BJ (cell line): ENCODE measurements around the gene ENTHD1. TPM values are rescaled to one million over a fixed set of nuclear protein-coding genes. Genes with fewer than 3 reads are reported as not detected.

Source experiments
- CTCF ChIA-PET: fragments of 350-600 bp; formaldehyde crosslinking; extraction: SDS; loops from one replicate; lab custom pipeline; 2021; ENCODE audit warnings: antibody characterized with exemption, inconsistent platforms; lab: Yijun Ruan, JAX
- POLR2A ChIA-PET: fragments of 300-600 bp; sonication (Branson Sonifier 250); formaldehyde crosslinking; extraction: SDS; loops from one replicate; lab custom pipeline; 2021; ENCODE audit warnings: antibody characterized with exemption; lab: Charles Lee
- DNase-seq: peaks from one replicate; pipeline ENCODE4 v3.0.0-alpha.2; 2011; ENCODE audit warnings: low read depth
- H3K27me3 ChIP-seq: 2 replicates; pipeline ENCODE4 v1.6.0; 2011; ENCODE audit warnings: low read length; ENCODE audit not compliant: control insufficient read depth, insufficient read depth
- H3K36me3 ChIP-seq: 2 replicates; pipeline ENCODE4 v1.5.1; 2011; ENCODE audit warnings: low read length; ENCODE audit not compliant: control insufficient read depth, insufficient read depth
- H3K4me3 ChIP-seq: 2 replicates; pipeline ENCODE4 v1.5.1; 2011; ENCODE audit warnings: low read depth, mild to moderate bottlenecking, control low read depth, low read length
- CTCF ChIP-seq: IDR thresholded peaks from 2 replicates; pipeline ENCODE4 v1.5.1; 2011; ENCODE audit warnings: low read depth, mild to moderate bottlenecking, control low read depth, inconsistent platforms, low read length, moderate library complexity; ENCODE audit not compliant: insufficient read depth
- polyA plus RNA-seq: library from polyadenylated mRNA; depleted of rRNA; stranded (reverse); fragments of >200 nt; gene quantifications from 2 replicates; pipeline ENCODE4 v1.2.3, GENCODE V29; 2011

The ENTHD1 gene
- polyA plus RNA-seq, 1 experiment: not detected

- CTCF ChIA-PET: no interaction called here
Observed at GRCh38 chr22:39931251-39931650, 37.7 kb upstream of the ENTHD1 start.

DNA sequence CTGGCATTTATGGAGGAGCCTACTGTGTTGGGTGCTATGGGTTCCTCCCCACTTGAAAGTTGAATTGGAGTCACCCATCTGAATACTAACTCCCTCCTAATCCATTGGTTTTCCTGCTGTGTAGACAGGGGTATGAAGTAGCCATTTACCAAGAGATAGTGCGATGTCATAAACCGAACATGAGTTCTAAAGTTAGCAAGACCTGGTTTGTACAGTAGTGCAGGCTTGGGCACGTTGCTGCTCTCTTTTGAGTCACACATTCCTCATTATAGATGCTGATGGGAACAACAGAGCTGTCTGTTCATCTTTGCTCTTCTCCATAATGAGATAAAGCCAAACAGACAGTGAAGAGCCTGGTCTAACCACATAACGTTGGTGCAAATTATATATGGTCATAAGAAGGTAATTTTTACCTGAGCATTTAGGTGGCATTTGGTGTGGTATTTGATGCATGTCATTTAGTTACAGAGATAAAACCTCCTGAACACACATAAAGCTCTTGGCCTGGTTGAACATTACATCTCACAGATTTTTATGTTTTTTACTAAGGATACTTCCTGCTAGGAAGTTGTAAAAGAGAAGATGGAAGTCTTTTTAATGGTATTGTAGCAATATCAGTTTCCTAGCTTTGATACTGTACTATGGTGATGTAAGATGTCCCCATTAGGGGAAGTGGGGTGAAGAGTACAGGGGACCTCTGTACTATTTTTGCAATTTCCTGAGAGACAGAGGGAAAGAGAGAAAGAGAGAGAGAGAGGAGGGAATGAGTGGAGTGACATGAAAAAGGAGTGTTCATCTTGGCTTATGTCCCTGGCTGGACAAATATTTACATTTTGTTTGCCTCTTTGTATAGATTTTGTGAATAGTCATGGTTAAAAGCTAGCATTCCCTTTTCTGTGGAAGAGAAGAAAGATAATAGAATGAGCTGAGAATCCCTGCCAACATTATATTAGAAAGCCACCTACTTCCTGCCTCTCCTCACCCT lies 35.3 kb upstream of the ENTHD1 start:
- Histone ChIP-seq H3K36me3 (no peaks in the 10 kb centered on the region), H3K27me3 (peaks cover 22% of the 10 kb centered on the region), H3K4me3 (no peak overlapping the region)
- no peak for DNase-seq
- POLR2A ChIA-PET: no interaction called here
- TF ChIP-seq CTCF: no peak
- CTCF ChIA-PET: no interaction called here

More at GRCh38 chr22:39931251-39931650, 37.7 kb upstream of the ENTHD1 start:
- H3K27me3 ChIP-seq: peaks cover 20% of the 10 kb centered on the region
- no peak overlapping the region for H3K4me3 ChIP-seq
- H3K36me3 ChIP-seq: no peaks in the 10 kb centered on the region
- no peak for DNase-seq
- no peak for TF ChIP-seq CTCF
- POLR2A ChIA-PET: no interaction called here

GRCh38 chr22:39927544-39927943 lies 34.0 kb upstream of the ENTHD1 start:
- CTCF ChIA-PET: interaction anchor here (0.6 kb wide), 1 partner anchor 475 kb away, joined by 3 read pairs; no protein-coding TSS in a partner anchor
- H3K36me3 ChIP-seq: no peaks in the 10 kb centered on the region
- no peak for TF ChIP-seq CTCF
- POLR2A ChIA-PET: no interaction called here
- peaks cover 22% of the 10 kb centered on the region for H3K27me3 ChIP-seq
- no peak for DNase-seq
- H3K4me3 ChIP-seq: no peak overlapping the region

GRCh38 chr22:39926753-39927152 lies 33.2 kb upstream of the ENTHD1 start:
- no peaks in the 10 kb centered on the region for H3K36me3 ChIP-seq
- CTCF ChIA-PET: no interaction called here
- TF ChIP-seq CTCF: no peak
- POLR2A ChIA-PET: no interaction called here
- H3K27me3 ChIP-seq: peaks cover 29% of the 10 kb centered on the region
- no peak overlapping the region for H3K4me3 ChIP-seq
- no peak for DNase-seq

- ChIA-PET POLR2A (no interaction called here), CTCF (interaction anchor here (1.0 kb wide), 1 partner anchor 17 kb away, joined by 4 read pairs; no protein-coding TSS in a partner anchor)
- no peak for DNase-seq
- TF ChIP-seq CTCF: no peak
- Histone ChIP-seq H3K27me3 (peaks cover 28% of the 10 kb centered on the region), H3K36me3 (no peaks in the 10 kb centered on the region), H3K4me3 (no peak overlapping the region)
Observed at GRCh38 chr22:39925909-39926679, 32.5 kb upstream of the ENTHD1 start.
